HCT116 (cell line): ENCODE results near the gene NNT. TPM values are rescaled to one million over a fixed set of nuclear protein-coding genes. Genes with fewer than 3 reads are reported as not detected.

Experiments used
- ATAC-seq: fragments of 200-7000 bp; cut with Tn5 transposase; 2 replicates; pipeline ENCODE4 v1.9.1; 2020; ENCODE audit warnings: mild to moderate bottlenecking, moderate library complexity
- BruUV-seq: library from RNA; stranded (reverse); fragments of 400-500 nt; replicated peaks from 2 replicates; lab custom pipeline; 2021; lab: Mats Ljungman, UMichigan
- CTCF ChIA-PET: fragments of 300-600 bp; sonication (Branson Sonifier 250); formaldehyde crosslinking; loops from one replicate; lab custom pipeline; 2021; ENCODE audit warnings: antibody characterized with exemption; lab: Charles Lee
- POLR2A ChIA-PET: fragments of 300-600, 350-600 bp; sonication (Branson Sonifier 250); formaldehyde crosslinking; loops from one replicate; lab custom pipeline; 2021; ENCODE audit warnings: antibody characterized with exemption; lab: Charles Lee
- RAD21 ChIA-PET, 2 experiments: fragments of 300-600 bp; sonication (Branson Sonifier 250); formaldehyde crosslinking; loops; one replicate each; lab custom pipeline; 2023; ENCODE audit warnings: low total read pairs in 2 of 2; ENCODE audit not compliant: uncharacterized antibody in 2 of 2, unreplicated experiment in 2 of 2, low non-redundant PET in 1 of 2; lab: Charles Lee
- DNase-seq: peaks from one replicate; pipeline ENCODE4 v3.0.0-alpha.2; 2010; ENCODE audit warnings: low read depth, low spot score
- H2AFZ ChIP-seq: fragments of 200-600 bp; shearing (Covaris generic), sonication (generic); 2 replicates; pipeline ENCODE4 v1.6.1; 2017; ENCODE audit warnings: low read depth, mixed run types, mixed read lengths, antibody characterized with exemption, low read length; ENCODE audit not compliant: poor library complexity, severe bottlenecking
- H3K27ac ChIP-seq: 2 replicates; pipeline ENCODE4 v1.5.1; 2012; ENCODE audit warnings: low read depth, low read length
- H3K27me3 ChIP-seq: fragments of 200-600 bp; sonication (generic); 2 replicates; pipeline ENCODE4 v1.6.1; 2016; ENCODE audit warnings: mixed run types, low read length, mixed read lengths; ENCODE audit not compliant: insufficient read depth
- H3K36me3 ChIP-seq, 2 experiments: fragments of 200-500 bp in 1 of 2; fragments of 200-600 bp in 1 of 2; sonication (Bioruptor generic) in 1 of 2; sonication (generic) in 1 of 2; 2 replicates each; pipeline versions ENCODE4 v1.5.1 to v1.6.1; 2014 to 2016; ENCODE audit warnings: low read length in 2 of 2, inconsistent platforms in 1 of 2, mixed read lengths in 1 of 2, mixed run types in 1 of 2; ENCODE audit not compliant: insufficient read depth in 2 of 2, control insufficient read depth in 1 of 2
- H3K4me1 ChIP-seq, 2 experiments: fragments of 200-600 bp in 1 of 2; sonication (generic) in 1 of 2; 2 replicates each; pipeline versions ENCODE4 v1.5.1 to v1.6.1; 2012 to 2017; ENCODE audit warnings: low read length in 2 of 2, inconsistent platforms in 1 of 2, mild to moderate bottlenecking in 1 of 2, mixed read lengths in 1 of 2, mixed run types in 1 of 2, moderate library complexity in 1 of 2; ENCODE audit not compliant: insufficient read depth in 2 of 2, control insufficient read depth in 1 of 2
- H3K4me2 ChIP-seq: fragments of 200-600 bp; sonication (generic); 2 replicates; pipeline ENCODE4 v1.6.1; 2017; ENCODE audit warnings: mixed run types, low read length, mixed read lengths
- H3K4me3 ChIP-seq, 2 experiments: fragments of 200-600 bp in 1 of 2; sonication (generic) in 1 of 2; replicated peaks in 1 of 2; 2 replicates each; pipeline ENCODE4 v1.5.1; 2011 to 2016; ENCODE audit warnings: low read length in 2 of 2, control low read depth in 1 of 2, low read depth in 1 of 2, mild to moderate bottlenecking in 1 of 2, mixed read lengths in 1 of 2, mixed run types in 1 of 2
- H3K79me2 ChIP-seq: fragments of 200-600 bp; sonication (generic); 2 replicates; pipeline ENCODE4 v1.6.1; 2017; ENCODE audit warnings: mild to moderate bottlenecking, mixed run types, low read length, moderate library complexity, mixed read lengths; ENCODE audit not compliant: insufficient read depth
- H3K9ac ChIP-seq: fragments of 200-600 bp; sonication (generic); 2 replicates; pipeline ENCODE4 v1.6.1; 2016; ENCODE audit warnings: low read length, mixed read lengths
- H3K9me2 ChIP-seq: fragments of 200-600 bp; sonication (generic), shearing (Covaris generic); 2 replicates; pipeline ENCODE4 v1.6.1; 2017; ENCODE audit warnings: mixed run types, mild to moderate bottlenecking, moderate library complexity; ENCODE audit not compliant: insufficient read depth
- H3K9me3 ChIP-seq, 2 experiments: fragments of 200-500 bp in 1 of 2; fragments of 200-600 bp in 1 of 2; sonication (Bioruptor generic) in 1 of 2; sonication (generic) in 1 of 2; 2 replicates each; pipeline ENCODE4 v1.6.1; 2014 to 2017; ENCODE audit warnings: low read length in 2 of 2, mixed read lengths in 2 of 2, inconsistent platforms in 1 of 2, low read depth in 1 of 2, mild to moderate bottlenecking in 1 of 2, mixed run types in 1 of 2, moderate library complexity in 1 of 2; ENCODE audit not compliant: control insufficient read depth in 1 of 2, insufficient read depth in 1 of 2
- H4K20me1 ChIP-seq: fragments of 200-600 bp; sonication (generic), shearing (Covaris generic); 2 replicates; pipeline ENCODE4 v1.6.1; 2017; ENCODE audit warnings: mixed run types, mild to moderate bottlenecking, moderate library complexity; ENCODE audit not compliant: insufficient read depth
- CBX3 ChIP-seq: IDR thresholded peaks from 2 replicates; pipeline ENCODE4 v1.6.1; 2012; ENCODE audit warnings: low read depth
- CTCF ChIP-seq, 3 experiments: fragments of 200-600 bp in 1 of 3; sonication (generic) in 1 of 3; IDR thresholded peaks in 2 of 3; conservative IDR thresholded peaks in 1 of 3; 2 replicates each; pipeline ENCODE4 v1.5.1; 2012 to 2017; ENCODE audit warnings: low read depth in 2 of 3, low read length in 2 of 3, antibody characterized with exemption in 1 of 3, borderline replicate concordance in 1 of 3, control low read depth in 1 of 3, mild to moderate bottlenecking in 1 of 3, mixed read lengths in 1 of 3, mixed run types in 1 of 3, moderate library complexity in 1 of 3; ENCODE audit not compliant: insufficient read depth in 1 of 3
- EGR1 ChIP-seq: IDR thresholded peaks from 2 replicates; pipeline ENCODE4 v1.6.1; 2012; ENCODE audit warnings: low read depth
- ELF1 ChIP-seq: IDR thresholded peaks from 2 replicates; pipeline ENCODE4 v1.6.1; 2012; ENCODE audit warnings: low read depth, borderline replicate concordance
- EZH2 ChIP-seq: fragments of 200-600 bp; sonication (generic); IDR thresholded peaks from 2 replicates; pipeline ENCODE4 v1.6.1; 2017; ENCODE audit warnings: antibody characterized with exemption, mixed run types
- EZH2phosphoT487 ChIP-seq: fragments of 200-600 bp; IDR thresholded peaks from 2 replicates; pipeline ENCODE4 v1.6.1; 2018; ENCODE audit warnings: antibody characterized with exemption, borderline replicate concordance
- FOSL1 ChIP-seq: IDR thresholded peaks from 2 replicates; pipeline ENCODE4 v1.6.1; 2012; ENCODE audit warnings: low read depth
- JUND ChIP-seq: IDR thresholded peaks from 2 replicates; pipeline ENCODE4 v1.6.1; 2012
- POLR2A ChIP-seq: IDR thresholded peaks from 2 replicates; pipeline ENCODE4 v1.7.0; 2011; ENCODE audit warnings: borderline replicate concordance; ENCODE audit not compliant: insufficient read depth, insufficient read length; ENCODE audit errors: extremely low read depth
- RAD21 ChIP-seq: IDR thresholded peaks from 2 replicates; pipeline ENCODE4 v1.6.1; 2012; ENCODE audit warnings: low read depth, mild to moderate bottlenecking
- REST ChIP-seq: IDR thresholded peaks from 2 replicates; pipeline ENCODE4 v1.6.1; 2012; ENCODE audit warnings: low read depth
- SIN3A ChIP-seq: IDR thresholded peaks from 2 replicates; pipeline ENCODE4 v1.6.1; 2012; ENCODE audit warnings: low read depth
- SP1 ChIP-seq: IDR thresholded peaks from 2 replicates; pipeline ENCODE4 v1.6.1; 2012; ENCODE audit warnings: low read depth
- TCF7L2 ChIP-seq: IDR thresholded peaks from 2 replicates; pipeline ENCODE4 v1.7.0; 2011; ENCODE audit warnings: borderline replicate concordance, inconsistent platforms; ENCODE audit not compliant: insufficient read depth, insufficient read length; ENCODE audit errors: extremely low read depth
- YY1 ChIP-seq: IDR thresholded peaks from 2 replicates; pipeline ENCODE4 v1.6.1; 2011; ENCODE audit warnings: low read length, low read depth, moderate library complexity, mild to moderate bottlenecking; ENCODE audit not compliant: insufficient replicate concordance; ENCODE audit errors: extremely low read depth
- ZFX ChIP-seq: fragments of 450-650 bp; IDR thresholded peaks from 2 replicates; pipeline ENCODE4 v1.6.1; 2017
- ZNF274 ChIP-seq: fragments of 200-500 bp; sonication (Bioruptor generic); IDR thresholded peaks from 2 replicates; pipeline ENCODE4 v1.6.1; 2014; ENCODE audit warnings: mild to moderate bottlenecking, low read depth, low read length, inconsistent platforms
- intact Hi-C: fragments of 100-400 bp; cut with micrococcal nuclease; formaldehyde crosslinking; loops from 2 replicates; pipeline ENCODE4 v1.10.0; 2022
- total RNA-seq: library from RNA; stranded (reverse); gene quantifications from one replicate; pipeline ENCODE4 v1.2.1, GENCODE V29; 2021; ENCODE audit not compliant: unreplicated experiment
- TF ChIP-seq, protein P1 (sequence below): IDR thresholded peaks from 2 replicates; pipeline ENCODE4 v1.6.1; 2012
- TF ChIP-seq, protein P2 (sequence below): IDR thresholded peaks from 2 replicates; pipeline ENCODE4 v1.6.1; 2012
- TF ChIP-seq, protein P3 (sequence below): IDR thresholded peaks from 2 replicates; pipeline ENCODE4 v1.6.1; 2011; ENCODE audit warnings: mild to moderate bottlenecking, low read length, moderate library complexity; ENCODE audit not compliant: insufficient replicate concordance; ENCODE audit errors: extremely low read depth

Gene NNT
- total RNA-seq, 1 experiment from 2014 or later = 0.32 TPM

- no peaks in the 10 kb centered on the region for H3K9me2 ChIP-seq
- CTCF ChIA-PET = interaction anchor here (0.9 kb wide), 1 partner anchor 13 kb away, joined by 3 read pairs; no protein-coding TSS in a partner anchor
- no peaks in the 10 kb centered on the region for H3K27me3 ChIP-seq
- no peak overlapping the region for H2AFZ ChIP-seq
- RAD21 ChIA-PET = no interaction called here
- no peak for ATAC-seq
- H3K9ac ChIP-seq = no peak overlapping the region
- POLR2A ChIA-PET = no interaction called here
- no peaks in the 10 kb centered on the region for H3K4me1 ChIP-seq
- H3K9me3 ChIP-seq = no peaks in the 10 kb centered on the region
- H4K20me1 ChIP-seq = no peaks in the 10 kb centered on the region
- H3K79me2 ChIP-seq = no peaks in the 10 kb centered on the region
- H3K4me2 ChIP-seq = no peak overlapping the region
- no peak overlapping the region for H3K27ac ChIP-seq
- BruUV-seq = no TSS peak
- intact Hi-C loops = no loop called here
- no peak overlapping the region for H3K4me3 ChIP-seq
- TF ChIP-seq RAD21 (no peak), CTCF (IDR thresholded peaks at IDR 0.05 in 2 of 3, conservative IDR thresholded peaks at IDR 0.05 in 1 of 3; ENCODE audit: borderline replicate concordance in 1 of 3, insufficient read depth in 1 of 3, low read depth in 2 of 3, low read length in 2 of 3) (no peak), FOSL1 (no peak), SIN3A (no peak), EGR1 (no peak), EZH2phosphoT487 (no peak), ZFX (no peak), ELF1 (no peak), SP1 (no peak), POLR2A (no peak), EZH2 (no peak), ZNF274 (no peak), CBX3 (no peak), TCF7L2 (no peak), YY1 (no peak), JUND (no peak), REST (no peak)
- TF ChIP-seq, protein P1, sequence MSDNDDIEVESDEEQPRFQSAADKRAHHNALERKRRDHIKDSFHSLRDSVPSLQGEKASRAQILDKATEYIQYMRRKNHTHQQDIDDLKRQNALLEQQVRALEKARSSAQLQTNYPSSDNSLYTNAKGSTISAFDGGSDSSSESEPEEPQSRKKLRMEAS = no peak
- TF ChIP-seq, protein P2, sequence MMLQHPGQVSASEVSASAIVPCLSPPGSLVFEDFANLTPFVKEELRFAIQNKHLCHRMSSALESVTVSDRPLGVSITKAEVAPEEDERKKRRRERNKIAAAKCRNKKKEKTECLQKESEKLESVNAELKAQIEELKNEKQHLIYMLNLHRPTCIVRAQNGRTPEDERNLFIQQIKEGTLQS = no peak
- TF ChIP-seq, protein P3, sequence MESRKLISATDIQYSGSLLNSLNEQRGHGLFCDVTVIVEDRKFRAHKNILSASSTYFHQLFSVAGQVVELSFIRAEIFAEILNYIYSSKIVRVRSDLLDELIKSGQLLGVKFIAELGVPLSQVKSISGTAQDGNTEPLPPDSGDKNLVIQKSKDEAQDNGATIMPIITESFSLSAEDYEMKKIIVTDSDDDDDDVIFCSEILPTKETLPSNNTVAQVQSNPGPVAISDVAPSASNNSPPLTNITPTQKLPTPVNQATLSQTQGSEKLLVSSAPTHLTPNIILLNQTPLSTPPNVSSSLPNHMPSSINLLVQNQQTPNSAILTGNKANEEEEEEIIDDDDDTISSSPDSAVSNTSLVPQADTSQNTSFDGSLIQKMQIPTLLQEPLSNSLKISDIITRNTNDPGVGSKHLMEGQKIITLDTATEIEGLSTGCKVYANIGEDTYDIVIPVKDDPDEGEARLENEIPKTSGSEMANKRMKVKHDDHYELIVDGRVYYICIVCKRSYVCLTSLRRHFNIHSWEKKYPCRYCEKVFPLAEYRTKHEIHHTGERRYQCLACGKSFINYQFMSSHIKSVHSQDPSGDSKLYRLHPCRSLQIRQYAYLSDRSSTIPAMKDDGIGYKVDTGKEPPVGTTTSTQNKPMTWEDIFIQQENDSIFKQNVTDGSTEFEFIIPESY = no peak
- H3K36me3 ChIP-seq = no peaks in the 10 kb centered on the region
- DNase-seq = no peak
Measured at GRCh38 chr5:43643750-43644149, 40.8 kb downstream of the NNT start.
